Activated CD4-positive, CD25-positive, alpha-beta regulatory T cell treated with anti-CD3 and anti-CD28 coated beads, Interleukin-2, amount 50 U/mL, for 24 hours (primary cell): Measurements from ENCODE around the gene DMRT1.

ENCODE experiments used
- ATAC-seq, 2 donors: fragments of 150-1000 bp; cut with Tn5 transposase; one replicate each; pipeline ENCODE4 v1.10.0; 2021; ENCODE audit warnings: mild to moderate bottlenecking in 1 of 2, moderate library complexity in 1 of 2

Gene DMRT1

DNA sequence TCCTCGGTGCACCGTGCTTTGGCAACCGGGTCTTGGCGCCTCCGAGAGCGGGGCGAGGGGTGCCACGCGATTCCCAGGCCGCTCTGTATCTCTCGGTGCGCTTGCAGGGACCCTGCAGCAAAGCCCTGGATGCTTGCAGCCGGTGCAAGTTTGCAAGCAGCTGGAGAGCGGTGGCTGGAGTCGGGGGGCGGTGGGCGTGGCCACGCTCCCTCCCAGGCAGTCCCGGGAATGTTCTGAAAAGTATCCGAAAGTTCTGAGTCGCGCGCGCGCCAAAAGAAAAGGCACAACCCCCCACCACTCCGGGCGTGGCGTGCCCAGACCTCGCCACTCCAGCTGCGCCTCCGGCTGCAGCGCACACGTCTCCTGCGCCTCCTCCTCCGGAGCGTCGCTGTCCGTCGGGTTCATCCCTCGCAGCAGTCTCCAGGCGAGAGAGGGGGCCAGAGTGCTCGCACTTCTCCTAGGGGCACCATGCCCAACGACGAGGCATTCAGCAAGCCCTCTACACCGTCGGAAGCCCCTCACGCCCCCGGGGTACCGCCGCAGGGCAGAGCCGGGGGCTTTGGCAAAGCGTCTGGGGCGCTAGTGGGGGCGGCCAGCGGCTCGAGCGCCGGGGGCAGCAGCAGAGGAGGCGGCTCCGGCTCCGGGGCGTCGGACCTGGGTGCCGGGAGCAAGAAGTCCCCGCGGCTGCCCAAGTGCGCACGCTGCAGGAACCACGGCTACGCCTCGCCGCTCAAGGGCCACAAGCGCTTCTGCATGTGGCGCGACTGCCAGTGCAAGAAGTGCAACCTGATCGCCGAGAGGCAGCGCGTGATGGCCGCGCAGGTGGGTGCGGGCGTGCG is at the start of gene DMRT1:
TSS of gene DMRT1 (plus strand) at position 327 of the 839 bp plus-strand sequence. CDS start at position 469, 142 bp downstream.
- ATAC-seq = no peak

DNA sequence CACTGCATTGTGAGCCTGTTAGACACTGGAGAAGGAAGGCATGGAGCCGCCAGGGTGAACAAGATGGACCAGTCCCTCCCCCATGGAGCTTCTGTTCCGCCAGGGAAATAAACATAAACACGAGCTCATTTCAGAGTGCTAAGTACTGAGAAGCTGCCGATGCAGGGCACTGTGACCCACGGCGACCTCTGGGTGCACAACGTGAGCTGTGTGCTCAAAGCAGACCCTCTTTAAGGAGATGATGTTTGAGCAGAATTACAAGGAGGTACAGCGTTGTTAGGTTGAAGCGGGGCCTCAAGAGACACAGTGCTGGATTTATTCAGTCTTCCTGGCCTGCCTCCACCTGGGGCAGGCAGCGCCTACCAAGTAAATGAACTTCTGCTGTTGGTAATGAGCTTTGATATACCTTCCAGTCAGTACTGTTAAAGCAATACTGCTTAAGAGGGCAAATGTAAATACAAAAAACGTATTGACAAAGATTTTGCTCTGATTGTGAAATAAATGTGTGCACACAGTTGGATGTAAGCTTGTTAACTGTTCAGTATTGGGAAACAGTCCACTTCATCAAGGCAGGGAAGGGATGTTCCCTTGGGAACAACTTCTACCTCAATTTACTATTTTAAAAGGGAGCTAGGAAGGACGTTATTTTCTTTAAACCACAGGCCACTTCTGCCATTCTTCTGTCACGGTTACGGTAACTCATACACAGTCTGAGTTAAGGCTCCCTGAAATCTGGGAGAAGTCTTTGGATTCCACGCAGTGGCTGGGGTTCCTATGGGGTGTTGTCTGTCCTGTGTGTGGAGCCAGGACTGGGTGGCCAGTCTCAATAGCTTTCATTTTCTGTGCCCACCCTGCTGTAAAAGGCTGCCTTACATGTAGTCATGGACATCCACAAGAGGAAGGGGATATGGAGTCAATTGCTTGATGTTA is 48.9 kb upstream of the DMRT1 start:
- no peak for ATAC-seq

DNA sequence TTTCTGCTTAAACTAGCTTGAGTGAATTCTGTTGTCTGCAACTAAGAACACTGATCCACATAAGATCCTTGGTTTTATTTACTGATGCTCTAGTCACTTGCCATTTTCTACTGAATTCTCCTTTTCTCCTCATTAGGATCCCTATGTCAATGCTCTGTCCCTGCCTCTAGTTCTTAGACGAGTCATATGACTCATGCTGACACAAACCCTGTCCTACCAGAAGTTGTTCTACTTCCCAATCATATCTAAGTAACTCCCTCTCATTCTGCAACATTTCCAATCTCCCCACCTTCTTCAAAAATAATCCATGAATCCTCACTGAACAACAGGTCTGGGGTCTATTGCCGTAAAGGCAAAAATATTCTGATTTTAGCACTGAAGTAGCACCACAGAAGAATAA is 47.1 kb upstream of the DMRT1 start:
- ATAC-seq = no peak

GRCh38 chr9:795869-796268 is 45.6 kb upstream of the DMRT1 start:
- ATAC-seq = no peak

GRCh38 chr9:800591-801150 is 40.8 kb upstream of the DMRT1 start:
- ATAC-seq = no peak

- ATAC-seq = no peak
Observed at GRCh38 chr9:801399-802071, 40.0 kb upstream of the DMRT1 start.

GRCh38 chr9:804026-804425 is 37.5 kb upstream of the DMRT1 start:
- no peak for ATAC-seq

DNA sequence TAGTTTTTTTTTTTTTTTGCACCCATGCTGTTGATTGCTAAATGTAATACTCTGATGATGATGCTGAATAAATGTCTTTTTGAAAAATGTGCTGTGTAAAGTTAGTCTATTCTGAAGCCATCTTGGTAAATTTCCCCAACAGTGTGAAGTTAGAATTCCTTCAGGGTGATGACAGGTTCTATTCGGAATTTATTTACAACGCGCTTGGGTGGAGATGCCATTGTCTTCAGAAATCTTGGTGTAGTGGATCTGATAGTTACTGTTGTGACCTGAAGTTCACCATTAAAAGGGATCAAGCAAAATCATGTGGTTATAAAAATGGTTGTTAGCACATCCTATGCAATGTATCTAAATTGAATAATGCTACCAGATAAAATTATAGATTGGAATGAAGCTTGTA is 36.3 kb upstream of the DMRT1 start:
- no peak for ATAC-seq

- no peak for ATAC-seq
Observed at GRCh38 chr9:806285-807156, 35.0 kb upstream of the DMRT1 start.

DNA sequence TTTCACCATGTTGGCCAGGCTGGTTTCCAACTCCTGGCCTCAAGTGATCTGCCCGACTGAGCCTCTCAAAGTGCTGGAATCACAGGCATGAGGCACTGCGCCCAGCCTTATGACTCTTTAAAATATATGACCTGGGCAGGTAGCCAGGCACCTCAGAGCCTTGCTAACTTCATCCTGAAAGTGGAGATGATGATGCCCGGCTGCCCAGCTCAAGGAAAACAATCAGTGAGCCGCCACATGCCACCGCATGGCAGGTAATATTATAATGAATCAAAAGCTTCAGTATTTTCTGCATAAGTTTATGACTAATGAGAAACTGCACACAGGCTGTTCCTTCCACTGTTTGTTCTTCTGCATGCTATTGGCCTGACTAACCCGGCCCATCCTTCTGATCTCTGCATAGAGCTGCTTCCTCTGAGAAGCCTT is 30.4 kb upstream of the DMRT1 start:
- ATAC-seq = no peak

GRCh38 chr9:818958-819357 is 22.5 kb upstream of the DMRT1 start:
- ATAC-seq = no peak

DNA sequence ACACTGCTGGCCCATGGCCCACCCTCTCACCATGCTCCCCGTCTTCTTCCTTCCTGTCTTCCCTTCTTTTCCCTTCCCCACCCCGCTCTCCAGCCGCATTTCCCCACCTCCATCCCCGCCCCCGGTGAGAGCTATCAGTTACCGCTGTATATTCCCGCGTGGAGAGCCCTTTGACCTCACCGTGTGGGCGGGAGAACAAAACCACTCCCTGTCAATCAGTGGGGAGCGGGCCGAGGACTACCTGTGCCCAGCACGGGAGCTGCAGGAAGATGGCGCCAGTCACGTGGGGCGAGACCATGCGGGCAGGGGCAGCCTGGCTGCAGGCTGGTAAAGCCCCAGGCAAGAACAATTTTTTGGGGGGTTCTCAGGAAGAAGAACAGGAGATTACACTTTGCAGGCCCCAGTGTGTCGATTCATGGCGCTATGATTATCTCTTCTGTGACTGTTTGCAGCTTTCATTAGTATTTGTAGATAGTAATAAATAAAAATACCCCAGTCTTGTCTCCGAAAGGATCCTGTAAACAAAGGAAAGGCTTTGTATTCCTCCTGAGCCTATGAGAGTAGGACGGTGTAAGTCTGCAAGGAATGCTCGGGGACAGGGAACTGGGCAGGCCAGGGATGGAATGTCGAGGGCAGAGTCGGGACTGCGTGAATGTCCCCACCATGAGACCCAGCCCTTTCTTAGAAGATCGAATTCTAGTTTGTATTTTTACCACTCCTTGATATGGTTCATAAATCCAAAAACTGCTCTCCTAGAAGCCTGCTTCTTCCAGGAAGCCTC is 14.8 kb upstream of the DMRT1 start:
- ATAC-seq = no peak

DNA sequence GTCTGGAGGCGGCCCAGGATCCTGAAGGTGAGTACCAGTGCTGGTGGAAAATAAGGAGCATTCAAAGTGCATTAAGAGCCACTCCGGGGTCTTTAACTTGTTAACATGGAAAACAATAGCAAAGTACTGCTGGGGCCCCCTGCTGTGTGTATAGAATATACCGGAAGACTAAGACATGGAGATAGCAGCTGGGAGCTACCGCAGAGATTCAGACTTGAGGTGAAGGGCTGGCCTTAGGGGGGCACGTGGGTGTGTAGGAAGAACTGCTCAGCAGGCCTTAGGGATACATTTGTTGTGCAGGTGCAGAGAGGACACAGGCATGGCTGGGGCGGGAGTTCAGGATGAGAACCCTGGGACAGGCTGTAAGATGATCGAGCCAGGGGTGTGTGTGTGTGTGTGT is 1.2 kb upstream of the DMRT1 start:
- ATAC-seq = no peak

GRCh38 chr9:842635-843426 is 1.3 kb downstream of the DMRT1 start:
- ATAC-seq = no peak

DNA sequence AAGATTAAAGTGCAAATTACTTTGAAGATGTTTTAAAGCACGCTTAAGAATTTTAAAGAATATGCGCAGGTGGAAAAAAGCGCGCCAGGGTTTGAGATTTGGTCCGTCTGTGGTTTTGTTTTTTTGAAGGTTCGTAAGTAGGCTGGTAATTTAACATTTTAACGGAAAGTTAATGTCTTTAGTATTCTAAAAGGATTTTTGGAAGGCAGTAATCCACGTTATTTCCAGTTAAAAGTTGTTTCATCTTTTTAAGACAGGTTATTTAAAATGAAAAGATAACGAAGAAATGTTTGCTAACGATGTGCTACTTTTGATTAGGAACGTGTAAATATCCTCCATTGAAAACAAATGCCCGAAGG is 1.9 kb downstream of the DMRT1 start:
- no peak for ATAC-seq

- ATAC-seq = no peak
Observed at GRCh38 chr9:846852-847251, 5.4 kb downstream of the DMRT1 start.

DNA sequence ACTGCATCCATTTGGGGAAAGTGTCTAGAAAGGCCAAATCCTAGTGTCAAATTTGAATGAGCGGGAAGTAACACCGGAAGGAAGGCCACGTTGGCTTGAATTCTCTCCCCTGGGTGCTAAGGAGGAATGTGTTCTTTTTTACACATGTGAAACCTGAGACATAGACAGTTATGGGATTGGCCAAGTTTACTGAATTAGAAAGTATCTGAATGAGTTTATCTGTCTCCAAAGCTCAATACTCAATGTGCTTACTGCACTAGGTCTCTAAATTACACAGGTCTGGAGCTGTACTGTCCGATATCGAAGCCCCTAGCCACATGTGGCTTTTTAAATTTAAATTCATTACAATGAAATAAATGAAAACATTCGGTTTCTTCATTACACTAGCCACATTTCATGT is 6.0 kb downstream of the DMRT1 start:
- no peak for ATAC-seq

GRCh38 chr9:849431-849830 is 7.9 kb downstream of the DMRT1 start:
- no peak for ATAC-seq

GRCh38 chr9:852539-852938 is 11.0 kb downstream of the DMRT1 start:
- no peak for ATAC-seq

DNA sequence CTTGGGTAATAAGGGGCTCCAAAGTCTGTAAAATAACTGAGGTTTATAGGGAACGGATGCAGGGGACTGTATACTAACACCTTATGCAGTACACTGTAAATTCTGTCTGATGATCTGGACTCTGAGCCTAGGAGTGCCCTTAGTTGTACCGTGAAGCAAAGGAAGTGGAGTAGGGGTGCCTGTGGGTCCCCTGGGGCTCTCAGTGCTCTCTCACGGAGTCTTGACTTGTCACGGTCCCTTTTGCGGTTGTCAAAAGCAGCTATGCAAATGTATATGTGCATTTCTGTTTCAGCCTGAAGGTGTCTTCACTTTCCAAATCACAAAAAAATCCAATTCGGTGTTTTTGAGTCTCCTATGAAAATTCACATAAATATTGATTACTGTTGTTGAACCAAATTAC is 17.8 kb downstream of the DMRT1 start:
- ATAC-seq = no peak
